ENCODE results near the gene TRAPPC3L.

- TF ChIP-seq NR3C1 (IDR thresholded peaks at IDR 0.05): no peak
- TF ChIP-seq SMC3 (IDR thresholded peaks at IDR 0.05): no peak
- TF ChIP-seq CTCF (IDR thresholded peaks at IDR 0.05): no peak
- no peak for TF ChIP-seq JUN (IDR thresholded peaks at IDR 0.05)
- TF ChIP-seq POLR2A (IDR thresholded peaks at IDR 0.05; ENCODE audit: low read length): no peak
Observed at GRCh38 chr6:116461932-116462885, 83.3 kb downstream of the TRAPPC3L start.

All from A549 (cell line).